Ascending aorta (tissue), 2 donors: Measurements from ENCODE around the gene AMDHD2. TPM values are rescaled to one million over a fixed set of nuclear protein-coding genes. Genes with fewer than 3 reads are reported as not detected.

ENCODE experiments used
- DNase-seq, 2 donors: peaks; one replicate each; pipeline ENCODE4 v3.0.0-alpha.2; 2019; ENCODE audit warnings: low spot score in 2 of 2
- H3K27ac ChIP-seq, 2 donors: fragments of 200-600 bp; sonication (generic); one replicate each; pipeline ENCODE4 v1.5.1; 2016 to 2017; ENCODE audit warnings: mild to moderate bottlenecking in 1 of 2
- H3K27me3 ChIP-seq: fragments of 200-600 bp; sonication (generic); one replicate; pipeline ENCODE4 v1.5.1; 2017
- H3K36me3 ChIP-seq, 2 donors: fragments of 200-600 bp; sonication (generic); one replicate each; pipeline ENCODE4 v1.5.1; 2016
- H3K4me1 ChIP-seq, 2 donors: fragments of 200-600 bp; sonication (generic); one replicate each; pipeline ENCODE4 v1.5.1; 2016 to 2017; ENCODE audit warnings: mild to moderate bottlenecking in 1 of 2
- H3K4me3 ChIP-seq, 2 donors: fragments of 200-600 bp; sonication (generic); one replicate each; pipeline ENCODE4 v1.5.1; 2016 to 2017; ENCODE audit warnings: mild to moderate bottlenecking in 1 of 2
- H3K9me3 ChIP-seq, 2 donors: fragments of 200-600 bp; sonication (generic); one replicate each; pipeline ENCODE4 v1.5.1; 2016
- CTCF ChIP-seq, 3 experiments: fragments of 200-600 bp in 2 of 3; fragments of 450-650 bp in 1 of 3; sonication (generic) in 2 of 3; IDR thresholded peaks; one replicate each; pipeline ENCODE4 v1.5.1; 2016 to 2019; ENCODE audit warnings: antibody characterized with exemption in 3 of 3, mild to moderate bottlenecking in 1 of 3, moderate library complexity in 1 of 3
- intact Hi-C: fragments of 100-400 bp; cut with DNase I; formaldehyde crosslinking; loops from one replicate; pipeline ENCODE4 v1.15.1; 2023
- total RNA-seq: library from RNA; depleted of rRNA; stranded (reverse); fragments of >200 nt; gene quantifications from one replicate; pipeline ENCODE4 v1.1.0, GENCODE V29; 2016

The AMDHD2 gene
- total RNA-seq, 1 donor from 2014 or later: 16.1 TPM

- no peaks in the 10 kb centered on the region for H3K36me3 ChIP-seq
- H3K4me1 ChIP-seq: peaks cover 23 to 39% of the 10 kb centered on the region in 2 donors
- H3K4me3 ChIP-seq: peak overlapping the region in 1 of 2 donors; percentile 68
- H3K9me3 ChIP-seq: no peaks in the 10 kb centered on the region
- no peak for DNase-seq
- peaks cover 12% of the 10 kb centered on the region for H3K27me3 ChIP-seq
- no peak overlapping the region for H3K27ac ChIP-seq
- no peak for TF ChIP-seq CTCF (IDR thresholded peaks at IDR 0.05)
- intact Hi-C loops: no loop called here
These were observed 47.2 kb upstream of the AMDHD2 start for GRCh38 chr16:2472885-2473445.

GRCh38 chr16:2473446-2473926 lies 46.7 kb upstream of the AMDHD2 start:
- intact Hi-C loops: no loop called here
- H3K27me3 ChIP-seq: peaks cover 12% of the 10 kb centered on the region
- H3K9me3 ChIP-seq: no peaks in the 10 kb centered on the region
- DNase-seq: no peak
- TF ChIP-seq CTCF (IDR thresholded peaks at IDR 0.05): no peak
- H3K4me3 ChIP-seq: peak overlapping the region; percentile 68 to 76
- H3K27ac ChIP-seq: no peak overlapping the region
- H3K36me3 ChIP-seq: no peaks in the 10 kb centered on the region
- peaks cover 21 to 34% of the 10 kb centered on the region in 2 donors for H3K4me1 ChIP-seq

- H3K27ac ChIP-seq: peak overlapping the region; percentile 52 to 79
- intact Hi-C loops: loop anchor here (1.0 kb wide), 1 partner anchor 14 kb away; the partner anchor contains the start of gene TEDC2
- no peak for DNase-seq
These were observed 45.9 kb upstream of the AMDHD2 start for GRCh38 chr16:2473999-2474876.

GRCh38 chr16:2474877-2475412 lies 45.2 kb upstream of the AMDHD2 start, which contains the start of gene TBC1D24:
Gene TBC1D24 (plus strand): TSS chr16:2475127. CDS start chr16:2496149, 21,022 bp downstream.
- peaks cover 12% of the 10 kb centered on the region for H3K27me3 ChIP-seq
- intact Hi-C loops: loop anchor here (1.0 kb wide), 3 partner anchors 15 to 46 kb away; partner anchors contain the start of genes CCNF and TEDC2
- H3K4me3 ChIP-seq: peak within 1 kb of the TSS; percentile 68 to 76
- H3K27ac ChIP-seq: peak within 1 kb of the TSS; percentile 52 to 79
- no peak for TF ChIP-seq CTCF (IDR thresholded peaks at IDR 0.05)
- H3K9me3 ChIP-seq: no peaks in the 10 kb centered on the region
- no peaks in the 10 kb centered on the region for H3K36me3 ChIP-seq
- peaks cover 21 to 26% of the 10 kb centered on the region in 2 donors for H3K4me1 ChIP-seq
- peak; percentile 44 to 89 for DNase-seq

More at GRCh38 chr16:2473999-2474876, 45.9 kb upstream of the AMDHD2 start:
- no peaks in the 10 kb centered on the region for H3K9me3 ChIP-seq
- H3K36me3 ChIP-seq: no peaks in the 10 kb centered on the region
- H3K4me3 ChIP-seq: peak overlapping the region; percentile 68 to 76
- peak in 2 of 3 experiments; percentile 23 to 25 for TF ChIP-seq CTCF (IDR thresholded peaks at IDR 0.05)
- H3K27me3 ChIP-seq: peaks cover 12% of the 10 kb centered on the region
- peaks cover 21 to 27% of the 10 kb centered on the region in 2 donors for H3K4me1 ChIP-seq
